ENCODE results near the gene CFL1.

- TF ChIP-seq, protein P1, sequence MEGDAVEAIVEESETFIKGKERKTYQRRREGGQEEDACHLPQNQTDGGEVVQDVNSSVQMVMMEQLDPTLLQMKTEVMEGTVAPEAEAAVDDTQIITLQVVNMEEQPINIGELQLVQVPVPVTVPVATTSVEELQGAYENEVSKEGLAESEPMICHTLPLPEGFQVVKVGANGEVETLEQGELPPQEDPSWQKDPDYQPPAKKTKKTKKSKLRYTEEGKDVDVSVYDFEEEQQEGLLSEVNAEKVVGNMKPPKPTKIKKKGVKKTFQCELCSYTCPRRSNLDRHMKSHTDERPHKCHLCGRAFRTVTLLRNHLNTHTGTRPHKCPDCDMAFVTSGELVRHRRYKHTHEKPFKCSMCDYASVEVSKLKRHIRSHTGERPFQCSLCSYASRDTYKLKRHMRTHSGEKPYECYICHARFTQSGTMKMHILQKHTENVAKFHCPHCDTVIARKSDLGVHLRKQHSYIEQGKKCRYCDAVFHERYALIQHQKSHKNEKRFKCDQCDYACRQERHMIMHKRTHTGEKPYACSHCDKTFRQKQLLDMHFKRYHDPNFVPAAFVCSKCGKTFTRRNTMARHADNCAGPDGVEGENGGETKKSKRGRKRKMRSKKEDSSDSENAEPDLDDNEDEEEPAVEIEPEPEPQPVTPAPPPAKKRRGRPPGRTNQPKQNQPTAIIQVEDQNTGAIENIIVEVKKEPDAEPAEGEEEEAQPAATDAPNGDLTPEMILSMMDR (IDR thresholded peaks at IDR 0.05): no peak
- TF ChIP-seq POLR2A (IDR thresholded peaks at IDR 0.05): peak; percentile 17
These were observed 33.5 kb upstream of the CFL1 start for GRCh38 chr11:65891219-65892136.
